ENCODE data around the gene EXOC3L4. TPM values are rescaled to one million over a fixed set of nuclear protein-coding genes. Genes with fewer than 3 reads are reported as not detected.
"Not testable (repeated sequence)": the region's sequence is repeated elsewhere in the genome, so short reads cannot be mapped to it uniquely, and the experiment has no call there.

EXOC3L4 gene
- total RNA-seq, 1 donor from 2014 or later = 81.5 TPM

GRCh38 chr14:103118018-103118662 is 23.6 kb downstream of the EXOC3L4 start:
- DNase-seq (ENCODE audit: low spot score) (no peak), ATAC-seq (peak; percentile 12)

GRCh38 chr14:103118663-103119404 is 24.3 kb downstream of the EXOC3L4 start:
- no peak for ATAC-seq
- DNase-seq (ENCODE audit: low spot score) = no peak

- not testable (repeated sequence) for ATAC-seq; DNase-seq (ENCODE audit: low spot score)
Measured at GRCh38 chr14:103119527-103119926, 25.0 kb downstream of the EXOC3L4 start.

- peak; percentile 78 for DNase-seq (ENCODE audit: low spot score)
Measured at GRCh38 chr14:103121121-103121845, 26.8 kb downstream of the EXOC3L4 start.

GRCh38 chr14:103121846-103122584 is 27.5 kb downstream of the EXOC3L4 start:
- DNase-seq (ENCODE audit: low spot score) = peak; percentile 79
- ATAC-seq = peak; percentile 22

More at GRCh38 chr14:103121121-103121845, 26.8 kb downstream of the EXOC3L4 start:
- peak; percentile 47 for ATAC-seq

GRCh38 chr14:103122585-103122946 is 28.0 kb downstream of the EXOC3L4 start:
- ATAC-seq = no peak
- DNase-seq (ENCODE audit: low spot score) = no peak

GRCh38 chr14:103122947-103123633 is 28.6 kb downstream of the EXOC3L4 start, which contains the start of gene TNFAIP2:
TNFAIP2 (plus strand) TSS chr14:103123461; CDS start chr14:103126458, 2,997 bp downstream.
- peak; percentile 55 for ATAC-seq

GRCh38 chr14:103123634-103124500 is 29.3 kb downstream of the EXOC3L4 start:
- ATAC-seq (peak; percentile 34), DNase-seq (ENCODE audit: low spot score) (no peak)

More at GRCh38 chr14:103122947-103123633, 28.6 kb downstream of the EXOC3L4 start, which contains the start of gene TNFAIP2:
- DNase-seq (ENCODE audit: low spot score) = no peak

GRCh38 chr14:103124501-103125001 is 30.0 kb downstream of the EXOC3L4 start:
- no peak for ATAC-seq
- no peak for DNase-seq (ENCODE audit: low spot score)

GRCh38 chr14:103125098-103126070 is 30.9 kb downstream of the EXOC3L4 start:
- peak; percentile 44 for DNase-seq (ENCODE audit: low spot score)
- ATAC-seq = no peak

GRCh38 chr14:103126088-103126872 is 31.8 kb downstream of the EXOC3L4 start:
- DNase-seq (ENCODE audit: low spot score) (peak; percentile 43), ATAC-seq (no peak)

GRCh38 chr14:103126873-103127304 is 32.4 kb downstream of the EXOC3L4 start:
- DNase-seq (ENCODE audit: low spot score) = peak; percentile 83
- peak; percentile 75 for ATAC-seq

GRCh38 chr14:103127356-103127755 is 32.8 kb downstream of the EXOC3L4 start:
- ATAC-seq = no peak
- DNase-seq (ENCODE audit: low spot score) = no peak

GRCh38 chr14:103127861-103128598 is 33.5 kb downstream of the EXOC3L4 start:
- DNase-seq (ENCODE audit: low spot score) = peak; percentile 44
- ATAC-seq = no peak

GRCh38 chr14:103128631-103129300 is 34.2 kb downstream of the EXOC3L4 start:
- ATAC-seq = peak; percentile 1
- peak; percentile 49 for DNase-seq (ENCODE audit: low spot score)

All from left lobe of liver (tissue), 2 donors.